SIG-M5 treated with dmso at 0.1 percent for 504 hours (cell line): ENCODE results near the gene CDRT15L2.
A peak's percentile ranks its signal among the peaks of the same experiment; 100 is the strongest.
"Not testable (repeated sequence)": the region's sequence is repeated elsewhere in the genome, so short reads cannot be mapped to it uniquely, and the experiment has no call there.

ENCODE experiments used
- DNase-seq: peaks from one replicate; lab custom pipeline; 2025; ENCODE audit not compliant: unreplicated experiment; lab: John Stamatoyannopoulos, UW

The CDRT15L2 gene

GRCh38 chr17:20579424-20579823, at the start of gene CDRT15L2:
Gene CDRT15L2, plus strand, starts transcription at chr17:20579724. Its CDS starts 20 bp downstream, at chr17:20579744.
- DNase-seq = not testable (repeated sequence)

- DNase-seq = not testable (repeated sequence)
Observed at GRCh38 chr17:20530104-20530503, 49.4 kb upstream of the CDRT15L2 start.

DNA sequence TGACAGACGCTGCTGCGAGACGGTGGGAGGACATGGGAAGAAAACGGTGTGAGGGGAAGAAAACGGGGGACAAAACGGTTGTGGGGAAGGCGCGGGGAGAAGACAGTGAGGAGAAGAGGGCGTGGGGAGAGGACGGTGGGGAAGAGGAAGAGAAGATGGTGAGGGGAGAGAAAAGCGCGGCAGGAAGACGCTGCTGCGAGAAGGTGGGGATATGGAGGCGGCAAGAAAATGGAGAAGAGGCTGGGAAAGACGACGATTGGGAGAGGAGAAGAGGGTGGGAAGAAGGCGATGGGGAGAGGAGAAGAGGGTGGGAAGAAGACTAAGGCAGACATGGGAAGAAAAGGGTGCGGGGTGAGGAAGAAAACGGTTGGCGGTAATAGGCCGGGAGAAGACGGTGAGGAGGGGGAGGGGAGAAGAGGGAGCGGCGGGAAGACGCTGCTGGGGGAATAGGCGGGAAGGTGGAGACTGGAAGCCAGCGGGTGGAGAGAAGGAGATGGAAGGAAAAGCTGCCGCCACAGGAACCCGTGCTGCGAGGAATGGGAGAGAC, 46.9 kb upstream of the CDRT15L2 start:
- not testable (repeated sequence) for DNase-seq

DNA sequence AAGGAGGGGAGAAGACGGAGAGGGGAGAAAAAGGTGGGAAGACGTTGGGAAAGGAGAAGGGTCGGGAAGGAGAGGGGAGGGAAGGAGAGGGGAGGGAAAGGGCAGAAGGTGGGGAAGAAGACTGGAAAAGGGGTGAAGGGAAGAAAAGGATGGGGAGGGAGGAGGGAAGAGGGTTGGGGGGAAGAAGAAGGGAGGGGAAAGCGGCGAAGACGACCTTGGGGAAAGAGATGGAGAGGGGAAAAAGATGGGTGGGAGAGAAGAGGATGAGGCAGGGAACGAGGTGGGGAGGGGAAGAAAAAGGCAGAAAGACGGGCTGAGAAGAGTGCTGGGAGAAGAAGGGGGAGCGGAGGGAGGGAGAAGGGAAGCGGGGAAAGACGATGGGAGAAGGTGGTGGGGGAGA, 46.3 kb upstream of the CDRT15L2 start:
- not testable (repeated sequence) for DNase-seq

- DNase-seq = peak; percentile 41
Observed at GRCh38 chr17:20534711-20535550, 44.6 kb upstream of the CDRT15L2 start.

DNA sequence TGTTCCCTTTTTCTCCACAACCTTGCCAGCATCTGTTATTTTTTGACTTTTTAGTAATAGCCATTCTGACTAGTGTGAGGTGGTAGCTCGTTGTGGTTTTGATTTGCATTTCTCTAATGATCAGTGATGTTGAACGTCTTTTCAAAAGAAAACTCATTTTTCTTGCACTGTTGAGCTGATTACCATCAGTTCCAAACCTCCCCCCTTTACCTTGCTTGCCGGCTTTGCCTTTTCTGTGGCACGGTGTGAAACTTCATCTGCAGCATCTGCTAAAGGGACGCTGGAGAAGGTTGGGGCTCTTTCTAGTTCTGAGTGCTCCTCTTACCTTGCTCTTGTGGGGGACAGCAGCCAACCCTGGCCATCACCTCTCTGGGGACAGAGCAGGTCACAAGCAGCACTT, 39.1 kb upstream of the CDRT15L2 start:
- DNase-seq = not testable (repeated sequence)

DNA sequence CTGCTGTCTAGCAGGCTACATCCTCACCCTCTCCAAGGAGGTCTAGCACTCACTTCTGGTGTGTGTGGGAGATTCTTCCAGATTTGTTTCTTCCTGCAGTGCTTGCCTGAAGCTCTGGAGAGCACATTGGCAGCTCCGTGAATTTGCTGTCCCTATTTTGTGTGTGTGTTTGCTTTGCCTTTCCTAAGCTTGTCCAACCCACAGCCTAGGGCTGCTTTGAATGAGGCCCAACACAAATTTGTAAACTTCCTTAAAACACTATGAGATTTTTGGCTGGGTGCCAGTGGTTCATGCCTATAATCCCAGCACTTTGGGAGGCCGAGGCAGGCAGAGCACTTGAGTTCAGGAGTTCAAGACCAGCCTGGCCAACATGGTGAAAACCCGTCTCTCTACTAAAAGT, 38.7 kb upstream of the CDRT15L2 start:
- peak; percentile 11 for DNase-seq

- DNase-seq = not testable (repeated sequence)
Observed at GRCh38 chr17:20541853-20542546, 37.5 kb upstream of the CDRT15L2 start.

DNA sequence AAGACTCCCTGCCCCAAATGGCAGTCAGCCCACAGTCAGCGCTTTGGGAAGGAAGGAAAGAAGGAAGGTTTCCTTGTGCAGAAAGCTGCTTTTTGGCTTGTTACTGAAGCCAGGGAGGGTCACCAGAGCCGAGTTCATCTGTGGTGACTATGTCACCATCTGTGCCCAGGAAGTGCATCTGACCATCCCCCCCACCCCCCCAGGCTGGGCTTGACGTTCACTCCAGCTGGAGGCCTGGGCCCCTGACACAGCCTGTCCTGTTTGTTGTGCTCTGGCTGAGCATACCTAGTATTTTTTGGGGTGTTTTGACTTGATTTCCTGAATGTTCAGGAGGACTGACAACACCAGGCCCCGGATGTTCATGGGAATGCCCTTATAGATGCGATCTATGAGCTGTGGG, 31.6 kb upstream of the CDRT15L2 start:
- DNase-seq = not testable (repeated sequence)

DNA sequence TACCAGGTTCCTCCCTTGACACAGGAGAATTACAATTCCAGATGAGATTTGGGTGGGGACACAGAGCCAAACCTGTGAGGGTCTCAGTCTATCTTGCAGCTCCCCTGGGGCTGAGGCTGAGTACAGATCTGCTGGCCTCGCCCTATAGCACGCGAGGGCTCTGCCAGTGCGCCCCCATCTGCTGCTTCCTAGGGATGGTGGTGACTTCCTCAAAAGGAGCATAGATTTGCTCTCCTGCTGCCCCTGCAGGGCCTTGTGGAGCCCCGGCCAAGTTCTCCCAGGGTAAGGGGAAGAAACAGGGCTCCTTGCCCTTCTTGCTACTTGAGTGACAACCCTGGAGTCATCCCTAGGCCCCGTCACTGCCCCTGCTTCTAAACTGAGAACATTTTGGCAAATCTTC, 26.6 kb upstream of the CDRT15L2 start:
- DNase-seq = not testable (repeated sequence)

GRCh38 chr17:20554728-20555127, 24.8 kb upstream of the CDRT15L2 start:
- DNase-seq = not testable (repeated sequence)

GRCh38 chr17:20555135-20556010, 24.2 kb upstream of the CDRT15L2 start:
- DNase-seq = not testable (repeated sequence)

DNA sequence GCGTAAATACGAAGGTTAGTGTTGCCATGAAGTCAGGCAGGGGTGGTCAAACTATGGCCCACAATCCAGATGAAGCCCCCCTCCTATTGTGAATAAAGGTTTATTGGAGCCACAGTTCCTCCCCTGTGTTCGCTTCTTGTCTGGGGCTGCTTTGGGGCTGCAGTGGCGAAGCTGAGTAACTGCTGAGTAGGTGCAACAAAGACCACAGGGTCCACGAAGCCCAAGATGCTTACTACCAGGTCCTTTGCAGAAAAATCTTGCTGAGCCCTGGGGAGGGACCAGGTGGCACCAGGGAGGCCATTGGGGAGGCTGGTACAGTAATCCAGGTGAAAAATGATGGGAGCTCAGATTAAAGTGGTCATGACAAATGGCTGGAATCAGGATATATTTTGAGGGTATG, 21.4 kb upstream of the CDRT15L2 start:
- not testable (repeated sequence) for DNase-seq

DNA sequence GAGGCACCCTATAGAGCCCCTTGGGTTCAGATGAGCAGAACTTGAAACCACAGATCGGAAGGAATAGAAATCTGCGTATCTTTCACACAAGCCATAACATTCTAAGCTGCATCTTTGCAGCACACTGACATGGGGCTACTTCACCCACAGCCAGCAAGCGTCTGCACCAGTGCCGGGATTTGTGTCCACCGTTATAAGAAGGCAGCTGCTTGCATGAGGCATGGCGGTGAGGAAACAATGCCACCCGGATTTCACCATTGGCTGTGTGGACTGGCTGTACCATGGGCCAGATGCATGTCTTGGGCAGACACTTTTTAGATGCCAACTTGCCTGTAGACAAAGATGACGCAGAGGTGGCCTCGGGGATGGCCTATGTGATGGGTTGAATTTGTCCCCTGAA, 20.5 kb upstream of the CDRT15L2 start:
- DNase-seq = not testable (repeated sequence)

- no peak for DNase-seq
Observed at GRCh38 chr17:20562587-20562986, 16.9 kb upstream of the CDRT15L2 start.

GRCh38 chr17:20565245-20565644, 14.3 kb upstream of the CDRT15L2 start:
- not testable (repeated sequence) for DNase-seq

DNA sequence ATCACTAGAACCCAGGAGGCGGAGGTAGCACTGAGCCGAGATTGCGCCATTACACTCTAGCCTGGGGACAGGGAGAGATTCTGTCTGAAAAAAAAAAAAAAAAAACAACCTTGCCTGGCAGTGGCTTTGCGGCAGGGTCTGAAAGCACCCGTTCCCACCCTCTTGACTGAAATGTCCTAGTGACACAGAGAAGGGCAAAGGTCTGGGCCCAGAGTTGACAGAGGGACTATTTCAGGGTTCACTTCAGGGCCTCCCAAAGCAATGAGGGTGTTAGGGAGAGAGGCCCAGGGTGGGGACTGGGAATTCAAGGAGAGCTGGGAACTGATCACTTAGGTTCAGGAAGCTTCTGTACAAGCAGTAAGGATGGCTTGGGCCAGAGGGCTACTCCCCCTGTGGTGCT, 13.8 kb upstream of the CDRT15L2 start:
- no peak for DNase-seq

DNA sequence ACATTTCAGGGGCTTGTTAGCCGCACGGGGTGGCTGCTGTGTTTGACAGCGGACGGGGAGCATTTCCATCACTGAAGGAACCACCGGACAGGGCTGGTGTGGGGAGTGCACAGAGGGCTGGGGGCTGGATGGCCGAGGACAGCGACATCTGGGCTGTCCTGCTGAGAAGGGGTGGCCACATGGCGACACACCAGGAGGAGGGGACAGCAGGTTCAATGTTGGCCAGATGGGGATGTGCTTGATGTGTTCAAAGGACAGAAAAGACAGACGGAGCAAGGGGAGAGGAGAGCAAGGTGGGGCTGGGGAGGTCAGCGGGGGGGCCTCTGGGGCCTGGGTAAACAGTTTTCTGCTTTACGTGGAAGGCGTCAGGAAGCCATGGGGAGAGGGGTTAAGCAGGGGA, 12.8 kb upstream of the CDRT15L2 start:
- DNase-seq = not testable (repeated sequence)

DNA sequence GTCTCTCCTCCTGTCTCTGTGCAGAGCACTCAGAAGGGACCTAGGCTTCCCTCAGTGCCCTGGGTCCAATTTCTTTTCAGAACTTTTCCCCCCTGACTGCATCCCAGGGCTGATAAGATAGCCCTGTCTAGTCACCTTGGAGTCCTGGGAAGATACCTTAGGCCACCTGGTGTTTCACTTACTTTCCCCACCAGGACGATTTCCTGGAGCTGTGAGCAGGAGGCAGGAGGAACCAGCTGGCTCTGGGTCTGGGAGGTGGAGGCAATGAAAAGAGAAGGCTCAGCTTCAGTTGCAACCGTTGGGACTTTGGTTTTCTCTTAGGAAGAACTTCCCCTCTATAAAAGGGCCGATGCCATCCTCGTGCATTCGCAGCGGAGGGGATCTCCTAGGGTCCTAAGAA, 12.1 kb upstream of the CDRT15L2 start:
- DNase-seq = not testable (repeated sequence)

DNA sequence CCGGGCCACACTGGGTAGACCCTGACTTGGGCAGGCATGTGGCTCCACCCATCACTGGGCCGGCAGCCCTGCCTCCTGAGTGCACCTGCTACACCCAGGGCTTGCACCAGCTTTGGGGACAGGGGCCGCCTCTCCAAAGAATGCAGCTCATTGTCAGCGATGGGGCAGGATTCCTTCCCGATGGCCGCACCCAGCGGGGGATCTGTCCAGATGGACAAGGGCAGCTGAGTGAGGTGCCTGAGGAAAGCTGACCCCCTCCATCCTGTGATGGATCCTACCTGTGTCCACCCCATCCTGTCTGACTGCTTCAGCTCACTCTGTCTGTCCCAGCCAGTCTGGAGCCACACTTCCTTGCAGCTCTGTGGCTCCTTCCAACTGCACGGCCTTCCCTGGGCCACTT, 10.9 kb upstream of the CDRT15L2 start:
- DNase-seq = not testable (repeated sequence)

- not testable (repeated sequence) for DNase-seq
Observed at GRCh38 chr17:20571653-20572052, 7.9 kb upstream of the CDRT15L2 start.
